Mesenteric fat pad (tissue), 1 donor: ENCODE measurements around the gene DUSP15. TPM values are rescaled to one million over a fixed set of nuclear protein-coding genes. Genes with fewer than 3 reads are reported as not detected.
"Not testable (repeated sequence)": the region's sequence is repeated elsewhere in the genome, so short reads cannot be mapped to it uniquely, and the experiment has no call there.

Experiments
- DNase-seq: peaks from one replicate; pipeline ENCODE4 v3.0.0-alpha.2; 2020; ENCODE audit warnings: low spot score
- total RNA-seq: library from RNA; stranded (reverse); fragmentation: NEBNext Ultra II Directional; extraction: Animal tissue kit (Norgen Biotek cat#: 25700); gene quantifications from one replicate; pipeline ENCODE4 v1.2.1, GENCODE V29; 2021
- donor health status: DM: yes; HTN: yes; CAD: no.

Gene DUSP15
- total RNA-seq, 1 donor from 2014 or later: 0.77 TPM

- DNase-seq: no peak
Observed at GRCh38 chr20:31840906-31841816, 29.2 kb downstream of the DUSP15 start.

GRCh38 chr20:31839782-31840487, 30.4 kb downstream of the DUSP15 start:
- DNase-seq: no peak

GRCh38 chr20:31838646-31839292, 31.6 kb downstream of the DUSP15 start:
- no peak for DNase-seq

GRCh38 chr20:31837896-31838397, 32.4 kb downstream of the DUSP15 start:
- no peak for DNase-seq

GRCh38 chr20:31836853-31837608, 33.3 kb downstream of the DUSP15 start:
- DNase-seq: no peak

- DNase-seq: no peak
Observed at GRCh38 chr20:31835977-31836852, 34.1 kb downstream of the DUSP15 start.

GRCh38 chr20:31835554-31835953, 34.8 kb downstream of the DUSP15 start:
- no peak for DNase-seq

GRCh38 chr20:31833931-31834521, 36.3 kb downstream of the DUSP15 start:
- no peak for DNase-seq

- DNase-seq: no peak
Observed at GRCh38 chr20:31833130-31833930, 37.0 kb downstream of the DUSP15 start.

GRCh38 chr20:31831771-31832306, 38.5 kb downstream of the DUSP15 start:
- no peak for DNase-seq

GRCh38 chr20:31831211-31831610, 39.1 kb downstream of the DUSP15 start:
- no peak for DNase-seq

GRCh38 chr20:31830406-31830981, 39.8 kb downstream of the DUSP15 start:
- DNase-seq: no peak

GRCh38 chr20:31829731-31830130, 40.6 kb downstream of the DUSP15 start:
- DNase-seq: no peak

- not testable (repeated sequence) for DNase-seq
Observed at GRCh38 chr20:31828016-31828415, 42.3 kb downstream of the DUSP15 start.

GRCh38 chr20:31827059-31827458, 43.3 kb downstream of the DUSP15 start:
- no peak for DNase-seq

GRCh38 chr20:31826074-31826473, 44.3 kb downstream of the DUSP15 start:
- DNase-seq: no peak

GRCh38 chr20:31824554-31825313, 45.6 kb downstream of the DUSP15 start:
- no peak for DNase-seq
